ENCODE results near the gene AXIN1. TPM values are rescaled to one million over a fixed set of nuclear protein-coding genes. Genes with fewer than 3 reads are reported as not detected.

The AXIN1 gene
- total RNA-seq, 1 experiment from 2014 or later = 42.0 TPM

GRCh38 chr16:339680-340079 is 12.8 kb downstream of the AXIN1 start:
- peaks cover 59% of the 10 kb centered on the region for H4K20me1 ChIP-seq (ENCODE audit: insufficient read depth)
- CTCF ChIA-PET = no interaction called here
- TF ChIP-seq CTCF (conservative IDR thresholded peaks at IDR 0.05) (no peak), EZH2 (IDR thresholded peaks at IDR 0.05; ENCODE audit: low read depth) (no peak)

GRCh38 chr16:337975-338575 is 14.4 kb downstream of the AXIN1 start:
- Histone ChIP-seq H3K4me1 (replicated peaks; ENCODE audit: insufficient read depth) (peaks cover 11% of the 10 kb centered on the region), H3K4me3 (no peak overlapping the region), H3F3A (ENCODE audit: insufficient read depth, low read depth) (no peaks in the 10 kb centered on the region), H2AFZ (no peak overlapping the region), H3K4me2 (no peak overlapping the region), H3K27ac (no peak overlapping the region), H3K79me2 (ENCODE audit: low read depth) (peaks cover 83% of the 10 kb centered on the region), H4K20me1 (ENCODE audit: insufficient read depth) (peaks cover 48% of the 10 kb centered on the region), H3K36me3 (ENCODE audit: low read depth) (no peaks in the 10 kb centered on the region), H3K9me2 (ENCODE audit: insufficient read depth) (no peaks in the 10 kb centered on the region), H3K9me3 (ENCODE audit: insufficient read depth, low read depth) (no peaks in the 10 kb centered on the region), H3K27me3 (ENCODE audit: insufficient read depth, low read depth) (no peaks in the 10 kb centered on the region)
- DNase-seq = no peak
- intact Hi-C loops (cut with micrococcal nuclease; ENCODE audit: unreplicated experiment) = no loop called here
- BruUV-seq (replicated peaks) = no TSS peak
- ChIA-PET CTCF (no interaction called here), POLR2A (ENCODE audit: unreplicated experiment) (no interaction called here)
- TF ChIP-seq EZH2 (IDR thresholded peaks at IDR 0.05; ENCODE audit: low read depth) (no peak), CTCF (conservative IDR thresholded peaks at IDR 0.05) (no peak)

More at GRCh38 chr16:339680-340079, 12.8 kb downstream of the AXIN1 start:
- Histone ChIP-seq H3K79me2 (ENCODE audit: low read depth) (peaks cover 80% of the 10 kb centered on the region), H3K4me1 (replicated peaks; ENCODE audit: insufficient read depth) (peaks cover 11% of the 10 kb centered on the region), H3K36me3 (ENCODE audit: low read depth) (no peaks in the 10 kb centered on the region), H3K27ac (no peak overlapping the region), H3K9me2 (ENCODE audit: insufficient read depth) (no peaks in the 10 kb centered on the region), H3F3A (ENCODE audit: insufficient read depth, low read depth) (no peaks in the 10 kb centered on the region), H3K4me2 (no peak overlapping the region; the same call in 1 of the 2 replicates), H3K27me3 (ENCODE audit: insufficient read depth, low read depth) (no peaks in the 10 kb centered on the region), H3K4me3 (no peak overlapping the region), H2AFZ (no peak overlapping the region), H3K9me3 (ENCODE audit: insufficient read depth, low read depth) (no peaks in the 10 kb centered on the region)
- BruUV-seq (replicated peaks) = no TSS peak
- POLR2A ChIA-PET (ENCODE audit: unreplicated experiment) = no interaction called here
- intact Hi-C loops (cut with micrococcal nuclease; ENCODE audit: unreplicated experiment) = no loop called here
- no peak for DNase-seq

- H3K4me2 ChIP-seq = no peak overlapping the region
- TF ChIP-seq CTCF (conservative IDR thresholded peaks at IDR 0.05) (no peak), EZH2 (IDR thresholded peaks at IDR 0.05; ENCODE audit: low read depth) (no peak)
- no peak overlapping the region for H2AFZ ChIP-seq
- H3K36me3 ChIP-seq (ENCODE audit: low read depth) = no peaks in the 10 kb centered on the region
- POLR2A ChIA-PET (ENCODE audit: unreplicated experiment) = no interaction called here
- CTCF ChIA-PET = interaction anchor here (0.7 kb wide), 1 partner anchor 109 kb away, joined by 8 read pairs; no protein-coding TSS in a partner anchor
- peaks cover 11% of the 10 kb centered on the region for H3K4me1 ChIP-seq (replicated peaks; ENCODE audit: insufficient read depth)
- no peak for DNase-seq
- H3K4me3 ChIP-seq = no peak overlapping the region
- no peaks in the 10 kb centered on the region for H3F3A ChIP-seq (ENCODE audit: insufficient read depth, low read depth)
- no peak overlapping the region for H3K27ac ChIP-seq
- H3K79me2 ChIP-seq (ENCODE audit: low read depth) = peaks cover 83% of the 10 kb centered on the region
- H3K27me3 ChIP-seq (ENCODE audit: insufficient read depth, low read depth) = no peaks in the 10 kb centered on the region
- H4K20me1 ChIP-seq (ENCODE audit: insufficient read depth) = peaks cover 46% of the 10 kb centered on the region
- BruUV-seq (replicated peaks) = no TSS peak
- H3K9me2 ChIP-seq (ENCODE audit: insufficient read depth) = no peaks in the 10 kb centered on the region
- intact Hi-C loops (cut with micrococcal nuclease; ENCODE audit: unreplicated experiment) = no loop called here
- no peaks in the 10 kb centered on the region for H3K9me3 ChIP-seq (ENCODE audit: insufficient read depth, low read depth)
These were observed 15.1 kb downstream of the AXIN1 start for GRCh38 chr16:337437-337836.

Measured in PC-9 (cell line).